Fibroblast of villous mesenchyme (primary cell): ENCODE results near the gene SMARCD1. TPM values are rescaled to one million over a fixed set of nuclear protein-coding genes. Genes with fewer than 3 reads are reported as not detected.

ENCODE experiments used
- DNase-seq: peaks from one replicate; pipeline ENCODE4 v3.0.0-alpha.2; 2010; ENCODE audit warnings: low read depth
- H3K4me3 ChIP-seq: 2 replicates; pipeline ENCODE4 v1.5.1; 2011; ENCODE audit warnings: low read depth, mild to moderate bottlenecking, low read length
- total RNA-seq: library from RNA; depleted of rRNA; stranded (reverse); fragments of >200 nt; gene quantifications from 2 replicates; pipeline ENCODE4 v1.2.3, GENCODE V29; 2012
- TF ChIP-seq, protein P1 (sequence below): IDR thresholded peaks from 2 replicates; pipeline ENCODE4 v1.5.1; 2012; ENCODE audit warnings: low read depth, mild to moderate bottlenecking, low read length; ENCODE audit not compliant: insufficient read depth

The SMARCD1 gene
- total RNA-seq: 52.5 and 60.9 TPM in 2 replicates

- H3K4me3 ChIP-seq: peak within 1 kb of the TSS; percentile 95
- peak; percentile 90 for DNase-seq
- TF ChIP-seq, protein P1, sequence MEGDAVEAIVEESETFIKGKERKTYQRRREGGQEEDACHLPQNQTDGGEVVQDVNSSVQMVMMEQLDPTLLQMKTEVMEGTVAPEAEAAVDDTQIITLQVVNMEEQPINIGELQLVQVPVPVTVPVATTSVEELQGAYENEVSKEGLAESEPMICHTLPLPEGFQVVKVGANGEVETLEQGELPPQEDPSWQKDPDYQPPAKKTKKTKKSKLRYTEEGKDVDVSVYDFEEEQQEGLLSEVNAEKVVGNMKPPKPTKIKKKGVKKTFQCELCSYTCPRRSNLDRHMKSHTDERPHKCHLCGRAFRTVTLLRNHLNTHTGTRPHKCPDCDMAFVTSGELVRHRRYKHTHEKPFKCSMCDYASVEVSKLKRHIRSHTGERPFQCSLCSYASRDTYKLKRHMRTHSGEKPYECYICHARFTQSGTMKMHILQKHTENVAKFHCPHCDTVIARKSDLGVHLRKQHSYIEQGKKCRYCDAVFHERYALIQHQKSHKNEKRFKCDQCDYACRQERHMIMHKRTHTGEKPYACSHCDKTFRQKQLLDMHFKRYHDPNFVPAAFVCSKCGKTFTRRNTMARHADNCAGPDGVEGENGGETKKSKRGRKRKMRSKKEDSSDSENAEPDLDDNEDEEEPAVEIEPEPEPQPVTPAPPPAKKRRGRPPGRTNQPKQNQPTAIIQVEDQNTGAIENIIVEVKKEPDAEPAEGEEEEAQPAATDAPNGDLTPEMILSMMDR: peak; percentile 36
Measured at GRCh38 chr12:50084775-50085614, at the start of gene SMARCD1. Gene SMARCD1 (plus strand): TSS chr12:50085342. CDS start chr12:50085370, 28 bp downstream.

DNA sequence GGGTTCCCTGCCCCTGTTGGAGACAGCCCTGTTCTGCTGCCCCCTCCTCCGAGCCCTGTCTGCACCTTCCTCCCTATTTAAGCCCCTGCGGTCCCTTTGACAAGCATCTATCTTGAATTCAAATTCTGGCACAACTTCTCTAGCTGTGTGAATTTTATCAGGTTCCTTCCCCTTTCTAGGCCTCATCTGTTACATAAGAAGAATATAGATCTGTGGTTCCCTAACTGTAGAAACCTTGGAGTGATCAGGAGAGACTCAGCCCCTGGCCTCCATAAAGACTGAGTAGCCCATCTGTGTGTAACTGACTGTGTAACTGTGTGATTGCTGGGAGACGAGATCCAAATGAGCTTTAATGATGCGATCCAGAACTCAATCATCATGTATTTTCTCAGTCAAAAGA, 46.8 kb upstream of the SMARCD1 start:
- no peak overlapping the region for H3K4me3 ChIP-seq
- no peak for DNase-seq
- TF ChIP-seq, protein P1: no peak

DNA sequence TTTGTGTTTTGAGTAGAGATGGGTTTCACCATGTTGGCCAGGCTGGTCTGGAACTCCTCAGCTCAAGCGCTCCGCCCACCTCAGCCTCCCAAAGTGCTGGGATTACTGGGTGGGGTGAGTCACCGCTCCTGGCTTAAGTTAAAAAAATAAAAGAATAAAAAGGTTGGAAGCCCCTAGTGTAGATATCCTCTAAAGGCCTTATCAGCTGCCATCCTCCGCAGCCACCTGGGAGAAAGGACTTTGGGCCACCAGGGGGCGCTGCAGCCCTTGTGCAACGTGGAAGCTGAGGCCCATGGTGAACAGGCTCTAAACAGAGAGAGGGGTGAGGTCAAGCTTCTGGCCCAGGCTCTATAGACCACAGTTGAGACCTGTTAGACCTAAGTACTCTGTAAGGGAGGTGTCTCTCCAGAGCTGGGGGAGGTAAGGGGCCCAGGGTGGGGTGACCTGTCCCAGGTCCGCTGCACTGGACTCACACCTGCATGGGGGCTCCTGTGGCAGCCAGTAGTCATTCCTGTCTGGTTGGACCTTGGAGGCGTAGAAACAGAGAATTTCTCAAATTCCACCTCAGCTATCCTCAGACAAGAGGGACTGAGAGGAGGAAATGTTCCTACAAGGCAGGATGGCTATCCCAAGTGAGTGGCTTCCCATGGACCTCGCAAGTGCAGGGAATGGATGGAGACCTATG, 45.8 kb upstream of the SMARCD1 start:
- TF ChIP-seq, protein P1: peak; percentile 92
- DNase-seq: peak; percentile 90
- no peak overlapping the region for H3K4me3 ChIP-seq

- no peak overlapping the region for H3K4me3 ChIP-seq
- DNase-seq: no peak
- TF ChIP-seq, protein P1: no peak
Measured at GRCh38 chr12:50040657-50041056, 44.5 kb upstream of the SMARCD1 start.

DNA sequence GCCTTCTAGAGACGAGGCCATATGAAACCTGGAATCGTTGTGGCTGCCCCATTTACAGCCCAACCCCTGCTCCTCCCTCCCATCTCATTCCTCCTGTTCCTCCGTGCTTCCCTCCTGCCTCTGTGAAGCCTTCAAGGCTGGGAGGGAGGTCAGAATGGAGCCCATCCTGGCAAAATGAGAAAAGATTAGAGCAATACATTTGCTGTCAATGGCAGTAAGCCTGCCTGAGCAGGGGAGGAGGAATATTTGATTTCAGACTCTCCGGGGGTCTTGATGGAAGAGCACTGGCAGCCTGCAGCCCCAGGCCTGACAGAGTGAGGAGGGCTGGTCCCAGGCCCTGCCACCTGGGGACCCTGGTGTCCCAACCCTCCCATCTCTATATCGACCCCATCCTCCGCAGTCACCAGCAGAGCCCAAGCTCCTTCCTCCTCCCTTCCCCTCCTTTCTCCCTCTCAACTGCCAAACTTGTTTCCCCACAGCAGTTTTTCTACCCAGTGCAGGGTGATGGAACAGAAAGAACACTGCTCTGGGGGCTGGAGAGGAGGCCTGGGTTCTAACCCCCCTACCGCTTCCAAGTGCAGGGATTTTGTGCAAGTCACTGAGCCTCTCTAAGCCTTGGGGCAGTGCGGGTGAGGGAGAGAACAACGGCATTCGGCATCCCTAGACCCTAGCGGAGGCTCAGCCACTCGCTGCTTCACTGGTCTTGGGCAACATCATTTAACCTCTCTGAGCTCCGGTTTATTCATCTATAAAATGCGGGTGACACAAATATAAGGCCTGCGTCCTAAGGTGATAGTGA, 43.9 kb upstream of the SMARCD1 start:
- TF ChIP-seq, protein P1: no peak
- H3K4me3 ChIP-seq: no peak overlapping the region
- DNase-seq: no peak

- DNase-seq: no peak
- TF ChIP-seq, protein P1: no peak
- H3K4me3 ChIP-seq: no peak overlapping the region
Measured at GRCh38 chr12:50041962-50042361, 43.2 kb upstream of the SMARCD1 start.
